Lower leg skin (tissue), 3 donors: ENCODE results near the gene CCDC9B.

Source experiments
- POLR2A ChIP-seq, 2 donors: fragments of 450-650 bp; IDR thresholded peaks; one replicate each; pipeline ENCODE4 v1.6.1; 2016 to 2017; ENCODE audit warnings: antibody characterized with exemption in 2 of 2, mild to moderate bottlenecking in 1 of 2, moderate library complexity in 1 of 2
- TF ChIP-seq, protein P1 (sequence below), 3 donors: fragments of 450-650 bp; IDR thresholded peaks; one replicate each; pipeline ENCODE4 v1.5.1; 2016; ENCODE audit warnings: antibody characterized with exemption in 3 of 3, mild to moderate bottlenecking in 3 of 3, moderate library complexity in 2 of 3

DNA sequence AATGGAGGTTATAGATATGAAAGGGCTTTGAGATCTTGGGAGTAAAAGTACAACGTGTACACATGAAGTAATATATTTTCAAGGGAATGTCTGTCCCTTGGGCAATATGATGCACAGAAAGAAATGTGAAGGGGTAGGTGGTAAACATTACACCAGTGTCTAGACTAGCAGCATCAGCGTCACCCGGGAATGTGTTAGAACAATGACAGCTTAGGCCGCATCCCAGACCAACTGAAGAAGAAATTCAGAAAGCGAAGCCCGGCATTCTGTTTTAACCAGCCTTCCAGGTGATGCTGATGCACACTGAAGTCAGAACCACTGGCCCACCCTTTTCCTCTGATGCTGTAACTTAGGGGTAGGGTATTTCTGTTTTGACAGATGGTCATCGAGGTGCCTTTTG is 10.9 kb downstream of the CCDC9B start:
- TF ChIP-seq, protein P1, sequence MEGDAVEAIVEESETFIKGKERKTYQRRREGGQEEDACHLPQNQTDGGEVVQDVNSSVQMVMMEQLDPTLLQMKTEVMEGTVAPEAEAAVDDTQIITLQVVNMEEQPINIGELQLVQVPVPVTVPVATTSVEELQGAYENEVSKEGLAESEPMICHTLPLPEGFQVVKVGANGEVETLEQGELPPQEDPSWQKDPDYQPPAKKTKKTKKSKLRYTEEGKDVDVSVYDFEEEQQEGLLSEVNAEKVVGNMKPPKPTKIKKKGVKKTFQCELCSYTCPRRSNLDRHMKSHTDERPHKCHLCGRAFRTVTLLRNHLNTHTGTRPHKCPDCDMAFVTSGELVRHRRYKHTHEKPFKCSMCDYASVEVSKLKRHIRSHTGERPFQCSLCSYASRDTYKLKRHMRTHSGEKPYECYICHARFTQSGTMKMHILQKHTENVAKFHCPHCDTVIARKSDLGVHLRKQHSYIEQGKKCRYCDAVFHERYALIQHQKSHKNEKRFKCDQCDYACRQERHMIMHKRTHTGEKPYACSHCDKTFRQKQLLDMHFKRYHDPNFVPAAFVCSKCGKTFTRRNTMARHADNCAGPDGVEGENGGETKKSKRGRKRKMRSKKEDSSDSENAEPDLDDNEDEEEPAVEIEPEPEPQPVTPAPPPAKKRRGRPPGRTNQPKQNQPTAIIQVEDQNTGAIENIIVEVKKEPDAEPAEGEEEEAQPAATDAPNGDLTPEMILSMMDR (IDR thresholded peaks at IDR 0.05): no peak
- TF ChIP-seq POLR2A (IDR thresholded peaks at IDR 0.05): no peak
